ENCODE results near the gene FGFR2. TPM values are rescaled to one million over a fixed set of nuclear protein-coding genes. Genes with fewer than 3 reads are reported as not detected.

FGFR2 gene
- total RNA-seq, 3 donors from 2014 or later, result 31.8 to 62.8 (median 44.3) TPM

GRCh38 chr10:121500701-121501332, 97.4 kb downstream of the FGFR2 start:
- Histone ChIP-seq H3K27ac (no peak overlapping the region), H3K4me1 (no peaks in the 10 kb centered on the region)
- intact Hi-C loops (cut with DNase I; ENCODE audit: low total_unique reads), result no loop called here

GRCh38 chr10:121497513-121498470, 100.5 kb downstream of the FGFR2 start:
- Histone ChIP-seq H3K36me3 (no peaks in the 10 kb centered on the region), H3K4me3 (no peak overlapping the region), H3K9me3 (no peaks in the 10 kb centered on the region), H3K27me3 (no peaks in the 10 kb centered on the region), H3K4me1 (no peaks in the 10 kb centered on the region), H3K27ac (no peak overlapping the region)
- no peak for DNase-seq (ENCODE audit: low spot score in 2 of 2)
- intact Hi-C loops (cut with DNase I; ENCODE audit: low total_unique reads), result loop anchor here (1.0 kb wide), 1 partner anchor 11 kb away; no protein-coding TSS in a partner anchor
- TF ChIP-seq CTCF (IDR thresholded peaks at IDR 0.05), result no peak
- TF ChIP-seq POLR2A (IDR thresholded peaks at IDR 0.05), result no peak
- TF ChIP-seq POLR2AphosphoS5 (IDR thresholded peaks at IDR 0.05), result no peak

More at GRCh38 chr10:121500701-121501332, 97.4 kb downstream of the FGFR2 start:
- no peak for TF ChIP-seq POLR2A (IDR thresholded peaks at IDR 0.05)
- Histone ChIP-seq H3K27me3 (no peaks in the 10 kb centered on the region), H3K36me3 (no peaks in the 10 kb centered on the region), H3K9me3 (no peaks in the 10 kb centered on the region), H3K4me3 (no peak overlapping the region)
- no peak for DNase-seq (ENCODE audit: low spot score in 2 of 2)

GRCh38 chr10:121495719-121496118, 102.5 kb downstream of the FGFR2 start:
- intact Hi-C loops (cut with DNase I; ENCODE audit: low total_unique reads), result no loop called here
- no peak for TF ChIP-seq POLR2A (IDR thresholded peaks at IDR 0.05)
- peaks cover 0 to 2% of the 10 kb centered on the region in 2 donors for H3K4me1 ChIP-seq
- H3K9me3 ChIP-seq, result no peaks in the 10 kb centered on the region
- DNase-seq (ENCODE audit: low spot score in 2 of 2), result peak in 1 of 2 donors; percentile 80
- peak overlapping the region; percentile 23 to 48 for H3K27ac ChIP-seq
- no peaks in the 10 kb centered on the region for H3K27me3 ChIP-seq
- H3K36me3 ChIP-seq, result no peaks in the 10 kb centered on the region
- H3K4me3 ChIP-seq, result no peak overlapping the region

GRCh38 chr10:121494296-121494695, 103.9 kb downstream of the FGFR2 start:
- intact Hi-C loops (cut with DNase I; ENCODE audit: low total_unique reads), result no loop called here
- no peaks in the 10 kb centered on the region for H3K36me3 ChIP-seq
- H3K27me3 ChIP-seq, result no peaks in the 10 kb centered on the region
- H3K27ac ChIP-seq, result peak overlapping the region; percentile 42 to 43
- H3K4me3 ChIP-seq, result no peak overlapping the region
- no peak for DNase-seq (ENCODE audit: low spot score in 2 of 2)
- TF ChIP-seq POLR2AphosphoS5 (IDR thresholded peaks at IDR 0.05), result no peak
- no peak for TF ChIP-seq POLR2A (IDR thresholded peaks at IDR 0.05)
- no peak for TF ChIP-seq CTCF (IDR thresholded peaks at IDR 0.05)
- no peaks in the 10 kb centered on the region for H3K9me3 ChIP-seq
- H3K4me1 ChIP-seq, result peaks cover 0 to 4% of the 10 kb centered on the region in 2 donors

GRCh38 chr10:121493521-121493920, 104.7 kb downstream of the FGFR2 start:
- H3K4me3 ChIP-seq, result no peak overlapping the region
- H3K9me3 ChIP-seq, result no peaks in the 10 kb centered on the region
- H3K27ac ChIP-seq, result no peak overlapping the region
- H3K27me3 ChIP-seq, result no peaks in the 10 kb centered on the region
- H3K36me3 ChIP-seq, result no peaks in the 10 kb centered on the region
- DNase-seq (ENCODE audit: low spot score in 2 of 2), result no peak
- intact Hi-C loops (cut with DNase I; ENCODE audit: low total_unique reads), result no loop called here
- H3K4me1 ChIP-seq, result peaks cover 0 to 4% of the 10 kb centered on the region in 2 donors
- no peak for TF ChIP-seq CTCF (IDR thresholded peaks at IDR 0.05)
- TF ChIP-seq POLR2AphosphoS5 (IDR thresholded peaks at IDR 0.05), result no peak
- no peak for TF ChIP-seq POLR2A (IDR thresholded peaks at IDR 0.05)

Data from breast epithelium (tissue), 4 donors.